Liver (tissue), 3 donors: ENCODE results near the gene NLGN1.

Experiments
- FOXA1 ChIP-seq: IDR thresholded peaks from 2 replicates; pipeline ENCODE4 v1.6.1; 2016; ENCODE audit warnings: antibody characterized with exemption
- TAF1 ChIP-seq: conservative IDR thresholded peaks from 2 replicates; pipeline ENCODE4 v1.6.1; 2016; ENCODE audit warnings: antibody characterized with exemption, mild to moderate bottlenecking
- TF ChIP-seq, protein P1 (sequence below): fragments of 150-350 bp; IDR thresholded peaks from 2 replicates; pipeline ENCODE4 v1.5.1; 2017; ENCODE audit warnings: improper control_type of control experiment, low read depth, low read length; ENCODE audit not compliant: missing input control
- TF ChIP-seq, protein P2 (sequence below): IDR thresholded peaks from 2 replicates; pipeline ENCODE4 v1.6.1; 2016; ENCODE audit warnings: antibody characterized with exemption, mild to moderate bottlenecking
- donor health status: healthy.
- donor health status: healthy.

GRCh38 chr3:173652093-173652492 is 254.5 kb downstream of the NLGN1 start:
- TF ChIP-seq TAF1 (no peak), FOXA1 (no peak)
- TF ChIP-seq, protein P1, sequence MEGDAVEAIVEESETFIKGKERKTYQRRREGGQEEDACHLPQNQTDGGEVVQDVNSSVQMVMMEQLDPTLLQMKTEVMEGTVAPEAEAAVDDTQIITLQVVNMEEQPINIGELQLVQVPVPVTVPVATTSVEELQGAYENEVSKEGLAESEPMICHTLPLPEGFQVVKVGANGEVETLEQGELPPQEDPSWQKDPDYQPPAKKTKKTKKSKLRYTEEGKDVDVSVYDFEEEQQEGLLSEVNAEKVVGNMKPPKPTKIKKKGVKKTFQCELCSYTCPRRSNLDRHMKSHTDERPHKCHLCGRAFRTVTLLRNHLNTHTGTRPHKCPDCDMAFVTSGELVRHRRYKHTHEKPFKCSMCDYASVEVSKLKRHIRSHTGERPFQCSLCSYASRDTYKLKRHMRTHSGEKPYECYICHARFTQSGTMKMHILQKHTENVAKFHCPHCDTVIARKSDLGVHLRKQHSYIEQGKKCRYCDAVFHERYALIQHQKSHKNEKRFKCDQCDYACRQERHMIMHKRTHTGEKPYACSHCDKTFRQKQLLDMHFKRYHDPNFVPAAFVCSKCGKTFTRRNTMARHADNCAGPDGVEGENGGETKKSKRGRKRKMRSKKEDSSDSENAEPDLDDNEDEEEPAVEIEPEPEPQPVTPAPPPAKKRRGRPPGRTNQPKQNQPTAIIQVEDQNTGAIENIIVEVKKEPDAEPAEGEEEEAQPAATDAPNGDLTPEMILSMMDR, result no peak
- TF ChIP-seq, protein P2, sequence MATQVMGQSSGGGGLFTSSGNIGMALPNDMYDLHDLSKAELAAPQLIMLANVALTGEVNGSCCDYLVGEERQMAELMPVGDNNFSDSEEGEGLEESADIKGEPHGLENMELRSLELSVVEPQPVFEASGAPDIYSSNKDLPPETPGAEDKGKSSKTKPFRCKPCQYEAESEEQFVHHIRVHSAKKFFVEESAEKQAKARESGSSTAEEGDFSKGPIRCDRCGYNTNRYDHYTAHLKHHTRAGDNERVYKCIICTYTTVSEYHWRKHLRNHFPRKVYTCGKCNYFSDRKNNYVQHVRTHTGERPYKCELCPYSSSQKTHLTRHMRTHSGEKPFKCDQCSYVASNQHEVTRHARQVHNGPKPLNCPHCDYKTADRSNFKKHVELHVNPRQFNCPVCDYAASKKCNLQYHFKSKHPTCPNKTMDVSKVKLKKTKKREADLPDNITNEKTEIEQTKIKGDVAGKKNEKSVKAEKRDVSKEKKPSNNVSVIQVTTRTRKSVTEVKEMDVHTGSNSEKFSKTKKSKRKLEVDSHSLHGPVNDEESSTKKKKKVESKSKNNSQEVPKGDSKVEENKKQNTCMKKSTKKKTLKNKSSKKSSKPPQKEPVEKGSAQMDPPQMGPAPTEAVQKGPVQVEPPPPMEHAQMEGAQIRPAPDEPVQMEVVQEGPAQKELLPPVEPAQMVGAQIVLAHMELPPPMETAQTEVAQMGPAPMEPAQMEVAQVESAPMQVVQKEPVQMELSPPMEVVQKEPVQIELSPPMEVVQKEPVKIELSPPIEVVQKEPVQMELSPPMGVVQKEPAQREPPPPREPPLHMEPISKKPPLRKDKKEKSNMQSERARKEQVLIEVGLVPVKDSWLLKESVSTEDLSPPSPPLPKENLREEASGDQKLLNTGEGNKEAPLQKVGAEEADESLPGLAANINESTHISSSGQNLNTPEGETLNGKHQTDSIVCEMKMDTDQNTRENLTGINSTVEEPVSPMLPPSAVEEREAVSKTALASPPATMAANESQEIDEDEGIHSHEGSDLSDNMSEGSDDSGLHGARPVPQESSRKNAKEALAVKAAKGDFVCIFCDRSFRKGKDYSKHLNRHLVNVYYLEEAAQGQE, result no peak
